Pulmonary artery endothelial cell (primary cell): ENCODE results near the gene WDFY4. TPM values are rescaled to one million over a fixed set of nuclear protein-coding genes. Genes with fewer than 3 reads are reported as not detected.

Experiments
- DNase-seq: peaks from one replicate; pipeline ENCODE4 v3.0.0-alpha.2; 2011; ENCODE audit warnings: low read depth, low spot score
- total RNA-seq: library from RNA; depleted of rRNA; stranded (reverse); fragments of >200 nt; gene quantifications from 2 replicates; pipeline ENCODE4 v1.2.3, GENCODE V29; 2014

WDFY4 gene
- total RNA-seq, 1 donor from 2014 or later, result 19.1 TPM

DNA sequence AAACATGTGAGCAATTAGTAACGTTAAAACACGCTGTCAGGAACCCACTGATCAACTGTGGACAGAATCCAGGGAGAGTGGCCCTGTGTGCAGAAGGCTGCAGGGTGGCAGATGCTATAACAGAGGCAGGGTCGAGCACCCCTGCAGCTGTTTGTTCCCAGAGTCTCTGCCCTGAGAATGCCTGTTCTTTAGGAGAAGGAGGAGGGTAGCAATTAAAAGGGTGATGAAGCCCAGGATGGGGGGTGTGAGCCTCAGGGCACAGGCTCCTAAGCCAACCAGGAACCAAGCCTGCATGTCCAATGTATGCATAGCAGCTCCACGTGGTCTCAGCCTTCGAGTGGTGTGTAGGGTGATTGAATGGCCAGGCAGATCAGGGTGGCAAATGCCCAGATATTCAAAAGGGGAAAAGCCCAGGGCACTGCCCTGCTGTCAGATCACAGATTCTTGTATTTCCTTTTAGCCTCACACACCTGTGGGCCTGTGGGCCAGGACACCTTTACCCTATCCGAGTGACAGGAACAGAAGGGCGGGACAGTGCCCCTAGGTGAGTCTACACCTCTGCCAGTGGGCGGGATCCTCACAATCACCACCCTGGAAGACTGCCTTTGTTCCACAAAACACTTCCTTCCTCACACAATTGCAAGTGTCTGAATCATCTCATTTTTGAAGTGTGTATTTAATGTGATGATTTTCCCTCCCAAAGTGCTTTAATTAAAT is 7.3 kb downstream of the WDFY4 start:
- DNase-seq, result no peak

DNA sequence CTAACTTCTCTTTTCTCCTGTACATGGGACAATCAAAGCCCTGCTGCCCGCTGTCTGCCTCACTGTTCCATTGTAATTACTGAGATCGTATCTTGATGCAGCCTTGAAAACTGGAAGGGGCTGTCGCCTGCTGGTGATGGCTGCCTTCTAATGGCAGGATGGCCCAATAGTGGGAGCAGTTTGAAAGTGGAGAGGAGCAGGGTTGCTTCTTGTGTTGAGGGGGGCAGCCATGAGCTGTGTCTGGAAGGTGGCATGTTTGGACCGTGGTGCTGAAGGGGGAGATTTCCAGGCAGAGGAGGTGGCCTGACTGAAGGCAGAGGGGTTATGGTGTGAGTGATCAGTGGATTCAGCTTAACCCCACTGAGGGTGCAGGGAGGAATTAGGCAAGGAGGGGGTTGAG is 8.1 kb downstream of the WDFY4 start:
- no peak for DNase-seq

DNA sequence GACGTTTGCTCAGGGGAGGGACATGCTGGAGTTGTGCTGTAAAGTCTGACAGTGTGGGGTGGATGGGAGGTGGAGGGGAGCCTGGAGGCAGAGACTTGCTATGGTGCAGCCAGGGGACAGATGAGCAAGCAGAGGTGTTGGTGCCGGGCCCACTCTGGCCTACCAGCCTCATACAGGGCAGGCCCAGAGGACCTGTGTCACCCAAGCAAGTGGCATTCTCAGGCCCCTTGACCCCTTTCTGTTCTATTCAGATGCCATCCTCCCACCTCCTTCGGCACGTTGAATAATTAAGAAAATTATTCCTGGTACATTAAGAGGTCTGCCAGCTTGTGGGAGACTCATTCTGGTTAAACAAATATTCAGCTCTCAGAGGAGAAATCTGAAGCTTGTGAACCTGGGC is 8.5 kb downstream of the WDFY4 start:
- no peak for DNase-seq

DNA sequence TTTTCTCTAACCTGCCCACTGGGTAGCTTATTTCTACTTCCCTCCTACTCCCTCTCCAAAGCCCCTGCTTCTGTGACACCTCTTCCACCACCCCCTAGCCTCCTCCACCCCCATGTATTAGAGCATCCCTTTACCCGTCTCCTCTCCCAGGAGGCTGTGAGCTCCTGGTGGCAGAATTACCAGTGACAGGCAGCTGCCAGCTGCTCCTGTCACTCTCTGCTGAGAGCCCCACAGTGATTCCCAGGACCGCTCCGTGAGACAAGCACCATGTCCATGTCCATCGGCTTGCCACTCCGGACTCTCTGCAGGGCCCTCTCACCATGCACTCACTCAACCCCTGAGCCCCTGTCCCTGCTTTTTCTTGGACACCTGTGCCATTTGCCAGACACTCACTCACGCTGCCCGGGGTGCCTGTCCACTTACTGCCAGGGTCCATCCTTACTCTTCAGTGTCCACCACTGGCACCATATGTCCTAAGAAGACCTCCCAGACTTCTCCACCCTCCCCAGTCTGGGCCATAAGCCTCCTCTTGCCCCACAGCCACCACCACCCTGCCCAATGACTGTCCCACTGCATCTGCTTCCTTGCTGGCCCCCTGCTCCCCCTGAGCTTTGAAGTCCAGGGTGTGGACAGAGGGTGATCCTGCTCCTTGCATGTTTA is 9.8 kb downstream of the WDFY4 start:
- DNase-seq, result no peak

DNA sequence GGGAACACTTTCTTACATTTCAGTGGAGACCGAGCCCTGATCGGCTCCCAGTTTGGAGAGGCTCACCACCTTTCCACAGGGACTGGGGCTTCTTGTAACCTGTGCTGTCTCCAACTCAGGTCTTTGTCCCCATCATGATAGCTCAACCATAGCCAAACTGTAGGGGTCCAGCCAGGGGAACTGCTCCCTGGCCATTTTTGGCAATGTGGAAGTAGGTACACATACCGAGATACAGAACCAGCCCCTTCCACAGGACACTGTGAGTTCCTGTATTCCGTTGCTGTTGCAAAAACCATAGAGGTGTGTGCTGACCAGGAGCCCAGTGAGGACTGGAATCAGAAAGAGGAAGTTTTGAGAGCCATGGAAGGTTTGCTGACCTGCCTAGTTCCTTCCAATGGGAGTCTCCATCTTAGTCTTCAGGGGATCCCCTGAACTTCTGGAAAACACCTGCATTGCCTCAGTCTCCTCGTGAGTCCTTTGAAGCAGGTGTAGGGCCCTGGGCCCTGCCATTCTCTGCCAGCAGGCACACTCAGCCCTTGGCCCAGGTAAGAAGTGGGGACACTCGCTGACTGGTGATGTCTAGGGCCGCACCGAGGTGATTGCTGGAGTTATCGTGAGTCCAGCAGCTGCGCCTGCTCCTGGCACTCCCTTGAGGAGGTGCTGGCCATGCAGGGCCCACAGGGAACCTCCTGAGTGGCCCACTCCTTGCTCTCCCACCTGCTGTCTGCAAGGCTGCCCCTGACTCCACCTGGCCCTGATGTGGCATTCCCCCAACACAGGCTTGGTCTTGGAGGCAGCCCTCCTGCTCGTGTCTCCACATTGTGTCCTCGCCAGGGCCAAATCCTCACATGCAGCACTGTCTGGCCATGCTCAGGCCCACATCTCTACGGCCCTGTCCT is 11.2 kb downstream of the WDFY4 start:
- DNase-seq, result no peak

DNA sequence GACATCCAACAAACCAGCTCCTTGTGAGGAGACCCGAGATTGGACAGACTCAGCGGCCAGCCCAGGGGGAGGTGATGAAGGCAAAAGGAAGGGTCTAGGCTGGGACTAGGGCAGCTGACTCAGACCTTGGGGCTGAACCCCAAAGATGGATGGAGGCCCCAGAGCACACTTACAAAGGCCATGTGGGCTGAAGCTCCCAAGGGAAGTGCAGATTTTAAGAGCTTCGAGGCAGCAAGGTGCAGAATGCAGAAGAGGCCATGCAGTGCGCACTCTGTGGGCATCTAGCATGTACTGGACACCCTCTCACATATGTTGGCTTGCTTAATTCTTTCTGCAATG is 11.8 kb downstream of the WDFY4 start:
- DNase-seq, result no peak

DNA sequence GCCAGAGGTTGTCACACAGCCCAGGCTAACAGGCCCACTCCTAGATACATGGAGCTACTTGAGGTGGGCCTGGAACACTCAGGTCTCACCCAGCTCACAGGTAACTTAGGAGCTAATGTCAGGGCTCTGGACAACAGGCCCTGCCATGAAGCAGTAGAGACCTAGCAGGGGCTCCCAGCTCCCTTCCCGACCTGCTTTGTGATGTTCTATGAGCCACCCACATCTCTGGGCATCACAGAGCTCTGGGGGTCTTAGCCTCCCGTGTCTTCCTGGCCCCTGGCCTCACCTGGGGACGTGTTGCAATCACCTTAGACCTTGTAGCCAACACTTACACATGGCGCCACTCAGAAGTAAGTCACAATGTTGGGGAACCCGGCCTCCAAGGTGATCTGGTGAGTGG is 12.4 kb downstream of the WDFY4 start:
- no peak for DNase-seq

DNA sequence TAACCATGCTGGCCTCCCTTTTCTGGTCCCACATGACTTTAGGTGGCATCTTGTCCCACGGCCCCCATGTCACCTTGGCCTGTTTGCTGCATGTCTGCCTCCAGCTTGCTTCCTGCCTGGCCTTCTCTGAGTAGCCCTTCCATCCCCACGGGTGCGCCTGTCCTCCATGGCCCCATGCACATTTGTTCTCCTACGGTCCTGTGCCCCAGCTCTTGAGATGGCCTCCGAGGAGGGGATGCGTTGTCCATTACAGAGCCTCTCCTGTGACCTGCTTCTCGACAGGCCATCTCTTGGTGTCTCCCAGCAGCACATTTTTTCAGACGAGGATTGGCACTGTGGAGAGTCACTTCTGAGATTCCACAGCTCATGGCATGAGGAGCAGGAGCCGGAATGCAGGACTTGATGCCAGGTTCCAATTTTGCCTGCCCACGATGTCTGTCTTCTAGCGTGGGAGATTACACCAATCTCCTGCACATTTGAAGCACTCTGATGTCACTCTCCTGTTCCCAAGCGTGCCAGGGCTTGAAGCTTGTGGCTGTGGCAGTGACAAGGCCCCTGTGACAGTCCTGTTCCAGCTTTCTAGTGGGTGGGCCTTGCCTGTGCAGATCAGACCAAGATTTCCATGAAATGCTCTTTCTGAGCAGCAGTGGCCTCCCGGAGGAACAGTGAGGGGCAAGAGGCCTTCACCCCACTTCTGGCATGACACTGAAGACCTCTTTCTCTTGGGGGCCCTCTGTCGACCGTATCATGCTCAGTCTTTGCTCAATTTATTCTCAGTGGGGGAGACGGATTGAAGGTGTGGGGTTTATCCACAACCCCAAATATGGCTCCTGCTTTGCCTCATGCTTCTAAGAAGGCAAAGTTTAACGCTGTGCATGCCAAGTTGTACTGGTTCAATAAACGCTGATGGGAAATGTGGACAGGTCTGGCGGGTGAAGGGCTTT is 13.4 kb downstream of the WDFY4 start:
- DNase-seq, result no peak

DNA sequence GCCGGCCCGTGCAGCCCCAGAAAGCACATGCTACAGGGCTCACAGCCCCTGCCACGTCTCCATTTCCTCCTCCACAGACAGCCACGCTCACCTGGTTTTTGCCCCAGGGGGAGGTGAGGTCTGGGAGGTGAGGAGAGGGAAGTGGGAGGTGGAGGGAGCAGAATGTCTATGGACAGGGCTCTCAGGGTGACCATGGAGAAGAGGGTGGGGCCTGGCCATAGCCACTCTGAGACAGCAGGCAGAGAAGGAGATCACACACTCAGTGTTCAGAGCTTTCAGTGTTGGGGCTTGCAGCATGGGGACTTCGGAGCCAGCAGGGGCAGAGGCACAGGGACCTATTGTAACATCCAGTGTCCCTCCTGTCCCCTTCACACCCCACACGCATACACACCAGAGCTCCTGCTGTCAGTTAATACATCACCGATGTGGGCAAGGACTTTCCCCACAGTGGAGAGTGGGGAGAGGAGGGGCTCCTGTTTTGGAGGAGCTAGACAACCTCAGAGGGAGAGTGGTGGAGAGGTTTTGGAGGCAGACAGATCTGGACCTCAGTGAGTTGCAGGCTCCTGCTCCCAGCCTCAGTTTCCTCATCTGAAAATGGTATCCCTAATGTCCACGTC is 14.4 kb downstream of the WDFY4 start:
- DNase-seq, result no peak

DNA sequence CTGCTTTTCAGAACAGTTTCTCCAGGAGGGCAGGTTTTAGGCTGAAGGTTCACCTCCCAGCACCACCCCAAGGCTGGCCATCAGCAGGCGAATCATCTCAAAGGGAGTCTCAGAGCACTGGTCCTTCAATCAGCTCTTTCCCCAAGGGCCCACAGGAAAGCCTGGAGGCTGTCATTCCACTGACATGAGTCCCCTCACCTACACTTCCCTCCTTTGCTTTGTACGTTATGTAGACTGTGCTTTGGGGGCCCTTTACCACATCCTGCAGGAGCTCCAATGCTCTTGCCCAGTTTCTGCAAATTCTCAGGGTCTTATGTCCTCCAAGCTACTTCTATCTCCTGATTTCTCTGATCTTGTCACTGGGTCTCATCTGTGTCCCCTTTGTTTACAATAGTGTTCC is 15.4 kb downstream of the WDFY4 start:
- no peak for DNase-seq

DNA sequence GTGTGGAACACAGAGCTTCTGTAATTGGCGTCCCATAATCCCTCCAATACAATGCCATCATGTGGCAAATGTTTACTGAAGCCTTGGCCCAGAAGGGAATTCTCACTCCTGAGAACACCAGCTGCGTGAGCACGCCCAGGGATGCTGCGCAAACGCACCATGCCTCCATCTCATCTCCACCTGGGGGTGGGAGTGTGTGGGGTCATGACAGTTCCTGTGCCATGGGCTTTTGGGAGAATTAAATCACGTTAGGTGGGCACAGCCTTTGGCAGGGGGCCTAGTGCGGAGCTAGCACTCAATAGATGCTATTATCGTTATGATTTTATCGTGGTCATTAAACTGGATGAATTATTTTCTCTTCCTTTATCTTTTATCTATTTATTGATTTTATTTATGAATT is 15.8 kb downstream of the WDFY4 start:
- no peak for DNase-seq

DNA sequence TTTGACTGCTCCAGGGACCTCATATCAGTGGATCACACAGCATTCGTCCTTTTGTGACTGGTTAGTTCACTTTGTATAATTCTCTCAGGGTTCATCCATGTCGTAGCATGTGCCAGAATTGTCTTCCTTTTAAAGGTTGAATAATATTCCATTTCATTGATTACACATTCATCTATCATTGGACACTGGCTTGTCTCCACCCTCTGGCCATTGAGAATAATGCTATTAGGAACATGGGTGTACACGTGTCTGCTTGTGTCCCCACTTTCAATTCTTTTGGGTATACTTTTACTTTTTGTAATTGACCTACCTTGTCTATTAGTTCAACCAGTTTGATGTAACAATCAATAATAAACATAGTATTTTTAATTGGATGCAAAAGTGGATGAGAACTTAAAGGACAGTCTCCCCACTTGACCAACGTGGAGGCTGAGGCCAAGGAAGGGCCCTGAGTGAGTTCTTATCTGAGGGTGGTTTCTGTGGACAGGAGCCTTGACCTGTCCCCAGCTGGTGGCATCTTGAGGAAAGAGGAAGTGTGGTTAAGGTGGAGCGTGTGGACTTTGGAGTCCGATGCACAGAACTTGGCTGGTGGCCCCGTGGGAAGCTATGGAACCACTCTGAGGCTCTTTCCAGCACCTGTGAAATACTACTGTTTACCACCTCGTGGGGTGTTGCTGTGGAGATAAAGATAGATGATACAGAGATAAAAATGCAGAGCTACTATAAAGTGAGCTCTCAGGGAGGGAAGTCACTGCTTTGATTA is 16.6 kb downstream of the WDFY4 start:
- DNase-seq, result no peak

DNA sequence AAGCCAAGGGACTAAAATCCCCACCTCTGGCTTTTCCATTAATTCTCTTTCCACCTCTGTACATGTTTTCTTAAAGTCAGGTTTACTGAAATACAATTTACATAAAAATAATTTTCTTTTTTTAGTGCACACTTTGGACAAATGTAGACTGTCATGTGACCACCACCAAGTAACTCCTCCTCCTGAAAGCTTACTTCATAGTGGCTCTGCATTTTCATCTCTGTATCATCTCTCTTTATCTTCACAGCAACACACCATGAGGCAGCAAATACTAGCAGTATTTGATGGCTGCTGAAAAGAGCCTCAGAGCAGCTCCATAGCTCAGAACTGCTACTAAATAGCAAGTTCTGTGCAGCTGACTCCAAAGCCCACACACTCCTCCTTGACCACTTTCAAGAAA is 17.3 kb downstream of the WDFY4 start:
- DNase-seq, result no peak

DNA sequence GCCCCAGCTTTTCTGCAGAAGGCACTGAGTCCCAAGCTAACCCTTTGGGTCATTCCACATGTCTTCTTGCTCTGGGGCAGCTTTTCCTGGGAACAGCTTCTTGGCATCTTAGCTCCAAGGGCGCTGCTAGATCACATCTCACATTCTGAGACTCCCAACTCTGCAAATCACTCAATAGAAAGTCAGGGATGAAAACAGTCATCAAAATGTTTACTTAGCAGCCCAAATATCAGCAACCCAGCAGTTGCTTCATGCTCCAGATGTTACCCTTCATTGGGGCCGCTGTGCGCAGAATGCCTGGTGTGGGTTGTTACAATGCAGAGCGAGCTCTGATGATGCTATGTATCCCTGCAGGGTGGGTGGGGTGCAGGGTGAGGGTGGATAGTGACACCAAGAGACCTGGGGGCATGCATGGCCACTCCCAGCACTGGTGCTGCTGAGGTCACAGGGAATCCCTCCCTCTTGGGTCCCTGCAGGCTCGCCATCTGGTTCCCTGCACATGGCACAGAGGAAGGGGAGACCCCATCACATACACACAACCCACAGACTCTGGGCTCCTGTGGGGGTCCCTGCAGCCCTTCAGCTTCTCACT is 19.0 kb downstream of the WDFY4 start:
- DNase-seq, result no peak

DNA sequence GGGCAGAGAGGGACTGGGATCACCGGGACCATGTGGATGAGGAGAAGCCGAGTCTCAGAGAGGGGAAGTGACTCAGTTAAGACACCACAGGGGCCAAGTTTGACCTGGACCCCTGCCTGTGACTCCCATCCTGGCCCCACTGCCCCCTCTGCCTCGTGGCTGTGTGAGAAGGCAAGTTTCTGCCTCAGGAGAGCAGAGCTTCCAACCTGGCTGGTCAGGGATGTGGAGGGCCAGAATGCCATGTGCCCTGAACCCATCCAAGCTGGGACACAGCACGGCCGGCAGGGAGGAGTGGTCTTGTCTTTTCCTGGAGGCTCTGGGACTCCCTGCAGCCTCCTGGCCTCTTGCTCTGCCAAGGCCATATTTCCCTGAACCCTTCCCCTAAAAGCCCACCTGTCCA is 19.5 kb downstream of the WDFY4 start:
- no peak for DNase-seq

DNA sequence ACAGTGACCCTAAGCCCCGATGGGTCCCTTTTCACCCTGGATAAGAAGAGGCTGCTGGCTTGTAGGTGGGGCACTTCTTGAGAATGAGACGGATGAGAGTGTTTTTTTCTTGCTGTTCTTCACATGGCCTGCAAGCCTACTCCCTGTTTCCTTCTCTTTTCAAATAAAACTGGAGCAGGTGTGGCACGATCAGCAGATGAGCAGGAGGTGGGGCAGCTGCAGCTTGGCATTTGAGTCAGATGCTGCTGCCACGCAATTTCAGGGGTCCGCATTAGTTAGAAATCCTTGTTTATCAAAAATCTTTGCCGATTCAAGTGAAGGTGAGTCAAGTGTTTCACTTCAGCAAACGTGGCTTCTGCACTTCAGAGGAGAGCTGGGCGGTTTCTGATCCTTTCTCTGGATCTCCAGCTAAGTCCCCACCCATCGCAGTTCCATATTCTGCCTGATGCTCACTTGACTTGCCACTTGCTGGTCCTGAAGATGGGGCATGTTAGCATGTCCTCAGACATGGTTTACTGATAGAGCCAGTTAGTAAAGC is 20.8 kb downstream of the WDFY4 start:
- no peak for DNase-seq

DNA sequence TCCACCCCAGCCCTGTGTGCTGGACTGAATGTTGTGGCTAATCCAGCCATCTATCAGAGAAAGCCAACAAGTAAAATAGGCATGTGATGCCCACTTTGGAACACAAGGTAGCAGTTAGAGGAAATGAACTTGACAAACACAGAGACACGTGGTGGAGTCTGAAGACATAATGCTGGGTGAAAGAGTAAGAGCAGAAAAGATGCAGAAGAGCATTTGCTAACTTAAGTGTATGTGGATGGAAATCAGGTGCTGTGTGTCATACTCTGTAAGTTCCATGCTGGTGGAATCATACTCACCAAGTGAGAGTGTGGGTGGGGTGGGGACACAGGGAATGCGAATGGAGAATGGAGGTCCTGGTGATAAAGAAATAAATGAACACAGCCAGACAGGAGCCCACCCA is 22.8 kb downstream of the WDFY4 start:
- DNase-seq, result no peak

DNA sequence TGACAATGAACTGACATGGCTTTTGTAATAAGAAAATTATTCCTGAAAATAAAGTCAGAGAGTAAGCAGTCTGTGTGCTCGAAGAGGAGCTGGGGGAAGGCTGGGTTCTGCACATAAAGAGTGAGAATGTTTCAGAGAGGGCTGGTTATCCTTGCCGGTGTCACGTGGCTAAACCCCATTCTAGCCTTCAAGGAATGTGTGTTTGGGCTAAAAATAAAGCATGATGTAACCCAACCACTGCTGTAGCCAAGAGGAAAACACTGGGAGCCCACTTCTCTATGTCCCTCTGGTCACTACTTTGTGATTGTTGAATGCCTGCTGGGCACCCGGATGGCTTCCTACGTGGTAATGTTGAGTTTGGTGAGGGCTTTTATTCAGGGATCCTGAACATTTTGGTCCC is 23.5 kb downstream of the WDFY4 start:
- DNase-seq, result no peak

DNA sequence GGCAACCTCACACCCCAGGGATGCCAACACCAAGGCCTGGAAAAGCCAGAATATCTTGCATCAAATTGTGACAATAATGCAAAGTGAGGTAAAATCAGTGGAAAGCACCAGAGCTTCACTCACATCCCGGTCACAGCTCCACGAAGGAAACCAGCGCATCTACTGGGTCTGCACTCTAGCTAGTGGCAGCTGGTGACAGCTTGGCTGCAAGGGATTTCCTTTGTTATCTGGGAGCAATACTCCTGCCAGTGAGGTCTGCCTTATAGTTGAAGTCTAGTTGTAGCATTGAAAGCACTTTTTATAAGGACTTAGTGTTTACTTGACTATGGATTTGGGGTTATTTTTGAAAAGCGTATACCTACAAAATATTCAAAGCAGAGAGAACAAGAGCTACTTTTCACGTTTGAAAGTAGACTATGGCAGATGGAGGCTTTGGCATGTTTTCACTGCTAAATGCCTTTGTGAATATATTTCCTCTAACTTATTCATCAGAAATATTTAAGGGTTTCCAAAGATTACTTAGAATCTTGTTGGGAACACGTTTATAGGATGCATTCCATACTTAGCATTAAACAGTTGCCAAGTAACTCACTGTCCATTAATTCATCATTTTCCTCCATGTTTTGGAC is 26.1 kb downstream of the WDFY4 start:
- no peak for DNase-seq
